ENCODE data around the gene RASGRF2.

RASGRF2 gene

GRCh38 chr5:81204205-81204604, 244.0 kb downstream of the RASGRF2 start:
- DNase-seq (ENCODE audit: low read depth in 2 of 2) = no peak

GRCh38 chr5:81205058-81205457, 244.9 kb downstream of the RASGRF2 start:
- DNase-seq (ENCODE audit: low read depth in 2 of 2) = no peak

DNA sequence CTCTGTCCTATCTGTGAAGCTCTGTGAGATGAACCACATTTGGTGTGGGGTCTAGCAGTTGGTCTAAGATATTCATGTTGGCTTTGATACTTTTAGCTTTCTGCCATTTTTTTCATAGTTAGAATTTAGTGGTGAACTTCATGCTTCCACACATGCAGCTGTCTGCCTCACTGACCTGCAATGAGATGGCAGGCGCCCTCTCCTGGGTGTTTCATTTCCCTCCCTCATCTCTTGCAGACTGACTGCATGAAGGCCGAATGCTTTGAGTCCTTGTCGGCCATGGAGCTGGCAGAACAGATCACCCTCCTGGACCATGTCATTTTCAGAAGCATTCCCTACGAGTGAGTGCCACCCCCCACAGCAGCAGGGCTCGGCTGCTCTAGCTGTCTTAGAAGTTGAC, 246.8 kb downstream of the RASGRF2 start:
- no peak for DNase-seq (ENCODE audit: low read depth in 2 of 2)

DNA sequence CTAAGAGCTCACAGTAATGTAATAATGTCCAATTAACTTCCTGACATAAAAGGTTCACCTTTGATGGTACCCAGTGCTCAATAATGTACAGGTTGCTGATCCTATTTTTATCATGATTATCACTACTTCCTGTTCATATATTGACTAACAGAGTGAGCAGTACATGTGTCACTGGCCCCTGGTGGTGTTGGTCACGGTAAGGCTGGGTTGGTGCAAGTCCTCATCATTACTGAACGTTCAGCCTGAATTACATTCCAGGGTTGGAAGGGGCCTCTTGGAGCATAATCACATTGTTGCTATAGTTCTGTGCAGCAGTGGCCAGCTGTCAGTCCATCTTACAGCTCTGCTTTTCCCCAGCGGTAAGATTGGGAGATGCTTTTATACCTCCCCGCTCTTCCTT, 248.7 kb downstream of the RASGRF2 start:
- DNase-seq (ENCODE audit: low read depth in 2 of 2) = no peak

- DNase-seq (ENCODE audit: low read depth in 2 of 2) = no peak
Observed at GRCh38 chr5:81209386-81209785, 249.2 kb downstream of the RASGRF2 start.

GRCh38 chr5:81209869-81210493, 249.8 kb downstream of the RASGRF2 start:
- no peak for DNase-seq (ENCODE audit: low read depth in 2 of 2)

DNA sequence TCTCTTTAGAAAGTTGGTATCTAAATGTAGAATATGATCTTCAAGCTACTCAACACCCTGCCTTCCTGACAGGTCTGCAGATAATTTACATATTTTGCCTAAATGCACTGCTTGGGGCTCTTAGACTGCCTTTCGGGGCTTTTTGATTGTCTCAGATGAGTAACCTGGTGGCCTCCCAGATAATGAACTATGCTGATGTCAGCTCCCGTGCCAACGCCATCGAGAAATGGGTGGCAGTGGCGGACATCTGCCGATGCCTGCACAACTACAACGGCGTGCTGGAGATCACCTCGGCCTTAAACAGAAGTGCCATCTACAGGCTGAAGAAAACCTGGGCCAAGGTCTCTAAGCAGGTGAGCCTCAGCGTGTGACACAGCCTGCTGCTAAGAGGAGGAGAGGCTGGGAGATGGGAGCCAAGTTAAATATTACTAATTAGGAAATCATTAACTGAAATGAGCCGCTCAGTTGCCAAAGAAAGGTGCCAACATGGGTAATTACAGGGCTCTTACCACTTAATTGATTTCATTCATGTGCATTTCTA, 252.1 kb downstream of the RASGRF2 start:
- no peak for DNase-seq (ENCODE audit: low read depth in 2 of 2)

- DNase-seq (ENCODE audit: low read depth in 2 of 2) = no peak
Observed at GRCh38 chr5:81213070-81213469, 252.9 kb downstream of the RASGRF2 start.

DNA sequence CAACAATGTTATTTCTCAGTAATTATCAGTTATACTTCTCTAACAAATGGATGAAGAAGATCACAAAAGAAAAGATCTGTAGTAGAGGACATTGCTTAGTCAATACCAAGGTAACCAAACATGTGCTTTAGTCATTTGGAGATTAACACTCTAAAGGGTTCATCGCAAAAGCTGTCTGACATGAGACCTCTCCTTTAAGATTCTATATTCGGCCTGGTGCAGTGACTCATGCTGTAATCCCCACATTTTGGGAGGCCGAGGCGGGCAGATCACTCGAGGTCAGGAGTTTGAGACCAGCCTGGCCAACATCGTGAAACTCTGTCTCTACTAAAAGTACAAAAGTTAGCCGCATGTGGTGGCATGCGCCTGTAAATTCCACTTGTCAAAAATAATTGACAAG, 254.7 kb downstream of the RASGRF2 start:
- DNase-seq (ENCODE audit: low read depth in 2 of 2) = no peak

GRCh38 chr5:81216152-81216551, 256.0 kb downstream of the RASGRF2 start:
- DNase-seq (ENCODE audit: low read depth in 2 of 2) = no peak

GRCh38 chr5:81219389-81219788, 259.2 kb downstream of the RASGRF2 start:
- DNase-seq (ENCODE audit: low read depth in 2 of 2) = no peak

GRCh38 chr5:81222285-81222684, 262.1 kb downstream of the RASGRF2 start:
- DNase-seq (ENCODE audit: low read depth in 2 of 2) = no peak

DNA sequence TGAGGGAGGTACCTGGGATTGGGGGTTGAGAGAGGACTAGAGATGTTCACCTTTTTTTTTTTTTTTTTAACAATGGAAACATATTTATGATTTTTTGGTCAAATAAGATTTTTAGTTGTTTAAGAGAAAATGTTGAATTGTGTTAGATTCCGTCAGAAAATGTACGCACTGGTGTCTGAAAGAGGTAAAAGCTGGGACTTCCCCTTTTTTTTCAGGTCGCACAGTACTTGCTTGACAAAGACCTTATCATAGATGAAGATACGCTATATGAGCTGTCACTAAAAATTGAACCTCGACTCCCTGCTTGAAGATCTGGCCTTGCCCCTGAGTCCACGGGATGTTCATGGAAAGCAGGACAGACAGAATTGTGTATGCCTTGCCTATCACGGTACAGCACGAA, 265.3 kb downstream of the RASGRF2 start:
- no peak for DNase-seq (ENCODE audit: low read depth in 2 of 2)

DNA sequence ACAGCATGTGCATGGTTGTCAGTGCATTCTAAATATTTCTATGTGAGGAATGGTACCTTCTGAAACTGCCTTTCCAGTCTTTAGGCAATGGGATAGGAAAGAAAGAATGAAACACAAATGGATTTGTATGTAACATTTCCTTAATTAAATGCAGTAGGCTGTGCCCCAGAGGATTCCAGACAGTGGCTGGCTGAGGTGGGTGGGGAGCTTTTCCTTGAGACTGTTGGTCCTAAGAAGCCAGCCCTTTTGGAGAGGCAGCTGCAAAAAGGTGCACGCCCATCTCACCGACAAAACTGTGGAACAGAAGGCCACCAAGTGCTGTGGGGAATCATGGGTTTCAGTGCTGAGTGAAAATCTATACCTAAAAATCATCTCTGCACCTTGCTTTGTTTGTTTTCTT, 266.1 kb downstream of the RASGRF2 start:
- no peak for DNase-seq (ENCODE audit: low read depth in 2 of 2)

DNA sequence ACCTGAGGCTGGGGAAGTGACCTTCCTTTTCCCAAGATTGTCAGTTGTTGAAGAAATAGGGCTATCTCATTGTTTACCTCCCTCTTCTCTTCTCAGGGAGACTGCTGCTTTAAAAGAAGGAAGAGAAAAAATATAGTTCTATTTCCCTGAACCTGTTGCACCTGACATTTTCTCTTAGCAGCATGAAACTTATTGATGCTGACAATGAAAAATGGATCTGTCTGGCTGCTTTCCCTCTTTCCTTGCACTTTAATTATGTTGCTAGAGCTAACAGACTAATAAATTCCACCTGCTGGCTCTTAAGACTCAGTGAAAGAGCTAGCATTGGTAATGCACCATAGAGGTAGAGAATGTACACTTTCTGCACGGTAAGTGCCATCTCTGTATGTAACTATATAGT, 266.8 kb downstream of the RASGRF2 start:
- DNase-seq (ENCODE audit: low read depth in 2 of 2) = no peak

GRCh38 chr5:81228084-81228483, 267.9 kb downstream of the RASGRF2 start:
- no peak for DNase-seq (ENCODE audit: low read depth in 2 of 2)

DNA sequence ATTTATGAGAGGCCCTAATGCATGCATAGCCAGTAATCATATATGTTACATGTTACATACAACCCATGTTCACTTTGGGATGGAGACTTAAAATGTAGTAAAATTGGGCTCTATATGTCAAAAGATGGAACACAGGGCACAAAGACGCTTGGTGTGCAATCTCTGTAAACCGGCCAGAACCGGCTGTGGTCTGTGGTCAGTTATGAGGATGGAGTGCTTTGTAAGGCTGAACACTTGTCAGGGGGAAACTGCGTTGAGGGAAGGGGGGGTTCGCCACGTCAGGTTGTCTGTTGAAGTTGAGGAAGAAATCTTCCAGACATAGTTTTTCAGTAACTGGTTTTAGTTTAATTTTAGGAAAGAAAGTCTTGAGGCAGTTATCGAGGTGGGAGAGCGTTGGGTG, 270.3 kb downstream of the RASGRF2 start:
- no peak for DNase-seq (ENCODE audit: low read depth in 2 of 2)

GRCh38 chr5:81232464-81233079, 272.4 kb downstream of the RASGRF2 start:
- DNase-seq (ENCODE audit: low read depth in 2 of 2) = no peak

GRCh38 chr5:81233080-81233634, 273.0 kb downstream of the RASGRF2 start, which contains the start of gene CKMT2:
Gene CKMT2, plus strand, starts transcription at chr5:81233322. Its CDS starts 17,811 bp downstream, at chr5:81251133.
- no peak for DNase-seq (ENCODE audit: low read depth in 2 of 2)

DNA sequence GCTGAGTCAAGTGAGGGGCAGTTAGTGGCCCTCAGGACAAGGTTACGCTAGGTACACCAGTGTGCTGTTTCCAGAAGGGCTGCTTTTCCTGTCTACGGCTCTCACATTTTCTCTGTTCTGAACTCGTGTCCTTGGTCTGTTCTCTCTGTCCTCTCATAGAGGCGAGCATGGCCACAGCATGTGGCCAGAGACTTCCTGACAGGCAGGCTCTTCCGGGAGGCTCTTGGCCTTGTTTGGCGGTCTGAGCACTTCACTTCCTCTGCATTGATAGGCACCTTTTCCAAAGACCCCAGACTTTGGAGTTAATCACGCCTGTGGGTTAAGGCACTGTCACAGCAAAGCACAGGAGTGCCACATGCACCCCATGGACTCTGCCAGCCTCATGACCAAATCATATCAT, 274.1 kb downstream of the RASGRF2 start:
- DNase-seq (ENCODE audit: low read depth in 2 of 2) = no peak

- DNase-seq (ENCODE audit: low read depth in 2 of 2) = no peak
Observed at GRCh38 chr5:81234801-81235200, 274.6 kb downstream of the RASGRF2 start.

DNA sequence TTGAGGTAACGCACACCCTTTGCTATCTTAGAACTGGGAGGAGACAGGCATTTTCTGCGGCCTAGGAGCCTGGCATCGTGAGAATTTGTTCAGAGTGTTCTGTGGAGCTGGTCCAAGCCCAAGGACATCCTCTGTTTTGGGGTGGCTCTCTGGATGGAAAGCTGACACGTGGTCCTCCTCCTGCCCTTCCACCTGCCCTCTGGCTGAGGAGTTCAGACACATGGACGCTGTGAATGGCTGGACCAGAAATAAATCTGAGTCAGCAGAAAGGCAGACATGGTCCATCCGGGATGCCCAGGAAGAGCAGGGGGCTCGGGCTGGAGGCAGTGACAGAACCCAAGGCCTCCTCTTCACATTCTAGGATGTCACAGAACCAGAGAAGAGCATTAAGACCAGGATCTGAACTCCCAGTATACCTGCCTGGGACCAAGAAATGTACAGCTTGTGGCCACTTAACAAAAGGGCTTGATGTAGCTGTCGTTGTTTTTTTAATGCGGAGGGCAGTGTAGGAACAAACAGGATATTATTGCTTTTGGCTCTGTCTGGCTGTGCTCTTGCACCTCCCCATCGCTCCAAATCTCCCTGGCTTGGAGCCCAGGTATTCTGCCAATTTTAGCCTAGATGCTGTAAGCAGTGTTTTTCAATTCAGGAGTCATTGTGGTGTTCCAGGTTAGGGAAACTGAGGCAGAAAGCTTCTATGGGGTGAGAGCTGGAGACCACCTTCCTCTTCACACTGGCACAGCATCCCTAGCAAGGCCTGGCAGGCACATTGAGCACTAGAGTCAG, 275.3 kb downstream of the RASGRF2 start:
- DNase-seq (ENCODE audit: low read depth in 2 of 2) = no peak

All from fibroblast of skin of left biceps (primary cell).